Heart right ventricle (tissue), 16 donors: ENCODE measurements around the gene TLN1. TPM values are rescaled to one million over a fixed set of nuclear protein-coding genes. Genes with fewer than 3 reads are reported as not detected.

Source experiments
- ATAC-seq, 8 donors: fragments of 200-7000 bp; cut with Tn5 transposase; one replicate each; pipeline ENCODE4 v1.9.1; 2020; ENCODE audit warnings: mild to moderate bottlenecking in 8 of 8, moderate library complexity in 8 of 8, moderate number of reproducible peaks in 1 of 8
- DNase-seq, 2 donors: peaks; one replicate each; pipeline ENCODE4 v3.0.0-alpha.2; 2020
- H3K27ac ChIP-seq, 10 donors: fragments of 200-600 bp; sonication (generic) in 2 of 10; one replicate each; pipeline versions ENCODE4 v1.5.0 to v1.8.0; 2020 to 2022; ENCODE audit warnings: mild to moderate bottlenecking in 3 of 10
- H3K27me3 ChIP-seq, 7 donors: fragments of 200-600 bp; one replicate each; pipeline ENCODE4 v1.8.0; 2021 to 2022; ENCODE audit warnings: mild to moderate bottlenecking in 2 of 7
- H3K36me3 ChIP-seq, 9 donors: fragments of 200-600 bp; sonication (generic) in 1 of 9; one replicate each; pipeline versions ENCODE4 v1.5.0 to v1.8.0; 2020 to 2022; ENCODE audit warnings: mild to moderate bottlenecking in 2 of 9
- H3K4me1 ChIP-seq, 9 donors: fragments of 200-600 bp; sonication (generic) in 1 of 9; one replicate each; pipeline versions ENCODE4 v1.5.0 to v1.8.0; 2020 to 2022; ENCODE audit warnings: mild to moderate bottlenecking in 4 of 9
- H3K4me3 ChIP-seq, 10 donors: fragments of 200-600 bp; sonication (generic) in 2 of 10; one replicate each; pipeline versions ENCODE4 v1.5.0 to v1.8.0; 2020 to 2022; ENCODE audit warnings: mild to moderate bottlenecking in 7 of 10, moderate library complexity in 2 of 10
- H3K9me3 ChIP-seq, 11 donors: fragments of 200-600 bp in 10 of 11; sonication (generic) in 2 of 11; one replicate each; pipeline versions ENCODE4 v1.5.0 to v1.8.0; 2013 to 2022; ENCODE audit warnings: mild to moderate bottlenecking in 2 of 11, control low read depth in 1 of 11, moderate library complexity in 1 of 11
- WGBS, 2 donors: extraction: QIAGEN DNeasy Blood & Tissue Kit; methylation state at CpG; one replicate each; pipeline ENCODE4 v1.1.7; 2013; ENCODE audit warnings: inconsistent platforms in 1 of 2; 5-methylcytosine and 5-hydroxymethylcytosine counted together
- intact Hi-C, 10 donors: fragments of 100-400 bp; cut with DNase I; formaldehyde crosslinking; loops; one replicate each; pipeline versions ENCODE4 v1.11.1 to v1.14.2; 2022
- polyA plus RNA-seq, 2 donors: library from polyadenylated mRNA; stranded (reverse); fragments of 200-250 nt; gene quantifications; one replicate each; pipeline ENCODE4 v1.2.3, GENCODE V29; 2013
- total RNA-seq, 10 donors: library from RNA; stranded (reverse); fragmentation: NEBNext Ultra II Directional in 3 of 10; extraction: Animal tissue kit (Norgen Biotek cat#: 25700) in 3 of 10; gene quantifications; one replicate each; pipeline versions ENCODE4 v1.2.1 to v1.2.4, GENCODE V29; 2021 to 2023
- TF ChIP-seq, protein P1 (sequence below), 9 donors: fragments of 200-600 bp; sonication (generic) in 2 of 9; IDR thresholded peaks; one replicate each; pipeline versions ENCODE4 v1.5.0 to v1.8.0; 2021 to 2022; ENCODE audit warnings: antibody characterized with exemption in 9 of 9, mild to moderate bottlenecking in 5 of 9, moderate library complexity in 1 of 9
- donor health status: Arrhythmogenic right ventricular cardiomyopathy.
- donor health status: ischemic (EF 13 %, LVEDD 7.1; RV severe dilation, severe dysfunction).
- donor health status: healthy with polysubstance abuse.
- donor health status: DM: no; HTN: yes; CAD: no.
- donor health status: DM: no; HTN: no; CAD: no.
- donor health status: ischemic (EF 25% LVEDD 6.9; RV normal size, moderate dysfunction).
- donor health status: ischemic (EF 25% LVEDD 5.7; RV mildly dilated, moderate dysfunction).
- donor health status: healthy.
- donor health status: DM: yes; HTN: yes; CAD: no.
- donor health status: Ischemic cardiomyopathy.
- donor health status: ischemic (EF 35%, LVEDD 5.7; RV mildly dilated, moderate dysfunction).
- donor health status: nonischemic (EF 11% LVEDD 7.7; RV severe dilation, severe dysfunction).
- donor health status: DM: yes; HTN: yes; CAD: no.
- donor health status: PGD.
- donor health status: ischemic (EF 29% LVEDD 5.4; RV normal size, mild dysfunction).
- donor health status: nonischemic (EF 23%, LVEDD 6.1; RV moderate dilation, normal function).

Gene TLN1
- total and polyA plus RNA-seq, 12 donors, result 99.6 to 323 (median 238) TPM

DNA sequence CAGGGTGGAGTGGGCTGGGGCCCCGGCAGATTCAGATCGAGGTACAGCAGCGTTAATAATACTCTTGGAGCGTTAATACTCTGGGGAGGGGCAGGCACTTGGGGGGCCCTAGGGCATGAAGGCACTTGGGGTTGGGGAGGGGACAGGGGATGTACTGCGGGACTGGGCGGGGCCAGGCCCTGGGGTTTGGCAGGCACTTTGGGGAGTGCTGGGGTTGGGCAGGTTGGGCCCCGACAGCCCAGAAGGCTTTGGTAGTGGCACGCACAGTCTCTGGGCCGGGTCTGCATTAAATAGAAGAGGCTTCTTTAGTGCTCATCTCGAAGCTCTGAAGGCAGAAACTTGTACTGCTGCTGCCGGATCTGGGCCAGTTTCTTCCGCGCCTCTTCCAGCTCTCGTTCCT lies 34.5 kb downstream of the TLN1 start:
- DNase-seq, result no peak
- WGBS, 2 donors, result 77 to 78% methylated on average over 14 of the region's 14 CpGs
- intact Hi-C loops, result loop anchor here in 4 of 10 donors (2.0 to 5.0 kb wide), 3 partner anchors 33 to 45 kb away; partner anchors contain the start of gene SIT1 (in 1 of the 4)
- Histone ChIP-seq H3K27ac (no peak overlapping the region), H3K27me3 (no peaks in the 10 kb centered on the region), H3K4me3 (no peak overlapping the region), H3K36me3 (peaks cover 0 to 73% (median 51%) of the 10 kb centered on the region in 9 donors), H3K4me1 (peaks cover 0 to 16% (median 5%) of the 10 kb centered on the region in 9 donors), H3K9me3 (no peaks in the 10 kb centered on the region)
- peak in 2 of 8 donors; percentile 4 to 45 for ATAC-seq
- TF ChIP-seq, protein P1, sequence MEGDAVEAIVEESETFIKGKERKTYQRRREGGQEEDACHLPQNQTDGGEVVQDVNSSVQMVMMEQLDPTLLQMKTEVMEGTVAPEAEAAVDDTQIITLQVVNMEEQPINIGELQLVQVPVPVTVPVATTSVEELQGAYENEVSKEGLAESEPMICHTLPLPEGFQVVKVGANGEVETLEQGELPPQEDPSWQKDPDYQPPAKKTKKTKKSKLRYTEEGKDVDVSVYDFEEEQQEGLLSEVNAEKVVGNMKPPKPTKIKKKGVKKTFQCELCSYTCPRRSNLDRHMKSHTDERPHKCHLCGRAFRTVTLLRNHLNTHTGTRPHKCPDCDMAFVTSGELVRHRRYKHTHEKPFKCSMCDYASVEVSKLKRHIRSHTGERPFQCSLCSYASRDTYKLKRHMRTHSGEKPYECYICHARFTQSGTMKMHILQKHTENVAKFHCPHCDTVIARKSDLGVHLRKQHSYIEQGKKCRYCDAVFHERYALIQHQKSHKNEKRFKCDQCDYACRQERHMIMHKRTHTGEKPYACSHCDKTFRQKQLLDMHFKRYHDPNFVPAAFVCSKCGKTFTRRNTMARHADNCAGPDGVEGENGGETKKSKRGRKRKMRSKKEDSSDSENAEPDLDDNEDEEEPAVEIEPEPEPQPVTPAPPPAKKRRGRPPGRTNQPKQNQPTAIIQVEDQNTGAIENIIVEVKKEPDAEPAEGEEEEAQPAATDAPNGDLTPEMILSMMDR (IDR thresholded peaks at IDR 0.05), result no peak

GRCh38 chr9:35696520-35697215 lies 35.3 kb downstream of the TLN1 start:
- peaks cover 0 to 16% (median 6%) of the 10 kb centered on the region in 9 donors for H3K4me1 ChIP-seq
- H3K4me3 ChIP-seq, result no peak overlapping the region
- peak overlapping the region in 2 of 10 donors; percentile 0 to 4 for H3K27ac ChIP-seq
- TF ChIP-seq, protein P1 (IDR thresholded peaks at IDR 0.05), result peak; percentile 70 to 94 (median 91)
- 39 to 41% methylated on average over 9 of the region's 9 CpGs for WGBS, 2 donors
- H3K27me3 ChIP-seq, result no peaks in the 10 kb centered on the region
- peaks cover 0 to 65% (median 43%) of the 10 kb centered on the region in 9 donors for H3K36me3 ChIP-seq
- ATAC-seq (peak; percentile 56 to 76 (median 69)), DNase-seq (peak; percentile 46 to 47)
- no peaks in the 10 kb centered on the region for H3K9me3 ChIP-seq
- intact Hi-C loops, result loop anchor here in 4 of 10 donors (2.0 to 5.0 kb wide), 3 partner anchors 34 to 44 kb away; partner anchors contain the start of gene SIT1 (in 1 of the 4)

DNA sequence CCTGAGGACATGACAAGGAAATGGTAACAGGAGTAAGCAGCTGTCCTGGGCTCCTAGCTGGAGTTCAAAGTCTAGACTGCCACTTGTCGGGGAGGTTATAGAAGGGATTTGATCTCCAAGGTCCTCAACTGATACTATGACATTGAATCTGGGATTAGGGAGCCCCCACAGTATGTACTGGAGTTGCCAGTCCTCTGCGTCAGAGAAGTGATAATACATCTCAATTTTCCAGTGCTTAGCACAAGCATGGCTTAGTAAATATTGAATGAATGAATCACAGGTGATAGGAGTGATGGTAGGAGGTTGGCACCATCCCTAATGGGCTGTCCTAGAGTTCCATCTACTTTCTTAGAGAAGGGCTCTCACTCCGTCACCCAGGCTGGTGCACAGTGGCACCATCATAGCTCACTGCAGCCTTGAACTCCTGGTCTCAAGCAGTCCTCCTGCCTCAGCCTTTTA lies 36.0 kb downstream of the TLN1 start:
- ATAC-seq (no peak), DNase-seq (no peak)
- 91 to 93% methylated on average over 3 of the region's 3 CpGs for WGBS, 2 donors

More for the DNA sequence above, 36.0 kb downstream of the TLN1 start:
- no peaks in the 10 kb centered on the region for H3K27me3 ChIP-seq
- H3K4me1 ChIP-seq, result peaks cover 0 to 18% (median 9%) of the 10 kb centered on the region in 9 donors
- TF ChIP-seq, protein P1 (IDR thresholded peaks at IDR 0.05), result no peak
- peaks cover 0 to 58% (median 36%) of the 10 kb centered on the region in 9 donors for H3K36me3 ChIP-seq
- H3K27ac ChIP-seq, result peak overlapping the region in 1 of 10 donors; percentile 15
- no peak overlapping the region for H3K4me3 ChIP-seq
- H3K9me3 ChIP-seq, result no peaks in the 10 kb centered on the region
- intact Hi-C loops, result loop anchor here in 4 of 10 donors (2.0 to 5.0 kb wide), 3 partner anchors 34 to 44 kb away; partner anchors contain the start of gene SIT1 (in 1 of the 4)
